ENCODE data around the gene SF3A1.

Gene SF3A1

DNA sequence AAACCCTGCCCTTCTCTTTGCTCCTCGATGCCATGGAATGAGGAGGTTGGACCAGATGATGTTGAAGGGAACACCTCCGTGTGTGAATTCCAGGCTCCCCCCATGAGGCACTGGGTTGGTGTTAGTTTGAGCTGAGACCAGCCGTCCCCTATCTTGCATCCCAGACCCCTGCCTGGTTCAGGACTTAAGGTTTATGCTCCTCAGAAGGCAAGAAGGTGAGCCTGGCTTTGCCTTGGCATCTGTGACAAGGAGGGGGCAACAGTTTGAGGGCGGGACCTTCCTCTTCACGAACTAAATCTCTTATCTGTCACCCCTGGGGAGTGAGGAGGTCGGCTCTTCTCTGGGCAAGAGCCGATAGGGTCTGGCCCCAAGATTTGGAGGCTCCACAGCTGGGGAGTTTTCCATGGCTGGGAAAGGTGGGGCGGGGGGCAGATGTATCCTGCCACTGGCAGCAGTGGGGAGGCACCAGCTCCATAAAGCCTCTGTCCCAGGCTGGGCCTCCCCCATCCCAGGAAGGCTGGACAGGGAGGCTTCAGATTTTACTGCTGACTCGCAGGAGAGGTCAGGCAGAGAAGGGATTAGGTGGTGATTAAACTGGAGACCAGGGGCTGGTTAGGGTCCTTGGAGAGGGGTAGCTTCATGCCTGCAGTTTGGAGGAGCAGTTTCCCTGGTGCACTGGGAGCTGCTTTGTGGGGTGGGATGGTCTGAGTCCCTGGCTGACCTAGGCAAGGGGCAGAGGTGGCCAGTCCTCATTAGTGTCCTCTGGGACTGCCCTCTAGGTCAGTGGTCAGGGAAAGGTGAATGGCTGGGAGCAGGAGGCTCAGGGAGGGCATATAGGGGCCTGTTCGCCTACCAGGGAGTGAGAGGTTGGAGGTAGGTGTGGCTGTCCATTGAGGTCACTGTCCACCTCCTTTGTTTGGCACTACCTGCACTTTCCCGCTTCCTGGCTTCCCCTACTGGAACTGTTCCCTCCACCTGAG is 41.3 kb upstream of the SF3A1 start:
- DNase-seq (ENCODE audit: insufficient read length) (no peak), FAIRE-seq (peak; percentile 30)
- TF ChIP-seq TAF1 (IDR thresholded peaks at IDR 0.05; ENCODE audit: borderline replicate concordance, low read depth, low read length): no peak
- TF ChIP-seq POLR2AphosphoS5 (IDR thresholded peaks at IDR 0.05; ENCODE audit: low read depth, low read length): no peak
- TF ChIP-seq POLR2A (IDR thresholded peaks at IDR 0.05; ENCODE audit: low read depth, low read length): no peak

DNA sequence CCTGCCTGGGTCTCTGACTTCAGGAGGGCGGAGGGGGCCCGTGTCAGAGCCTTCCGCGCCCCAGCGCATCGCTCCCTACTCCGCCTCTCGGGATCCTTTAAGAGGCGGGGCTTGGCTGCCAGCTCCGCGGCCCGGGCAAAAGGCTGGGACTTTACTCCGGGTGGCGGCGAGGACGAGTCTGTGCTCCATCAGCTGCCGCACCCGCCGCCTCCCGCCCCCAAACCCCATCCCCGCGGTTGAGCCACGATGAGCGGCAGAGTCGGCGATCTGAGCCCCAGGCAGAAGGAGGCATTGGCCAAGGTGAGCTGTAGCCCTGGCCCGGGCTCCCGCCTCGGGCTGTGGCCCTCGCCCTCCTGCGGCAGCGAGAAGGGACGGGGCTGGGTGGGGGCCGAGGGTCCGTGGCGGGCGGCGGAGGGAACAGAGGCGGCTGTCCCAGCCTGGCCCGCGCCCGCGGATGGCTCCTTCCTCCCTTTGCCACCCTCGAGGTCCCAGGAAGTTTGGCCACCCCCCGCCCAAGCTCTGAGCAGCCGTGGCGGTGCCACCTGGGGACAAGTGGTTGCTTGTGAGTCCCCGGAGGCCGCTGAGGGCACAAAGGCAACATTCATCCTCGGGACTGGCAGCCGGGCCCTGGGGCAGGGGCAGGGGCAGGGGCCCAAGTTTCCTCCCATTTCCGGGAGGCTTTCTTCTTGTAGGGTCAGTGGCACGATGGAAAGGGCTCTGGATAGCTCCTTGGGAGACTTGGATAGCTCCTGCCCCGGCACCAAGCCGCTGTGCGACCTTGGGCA is 40.4 kb upstream of the SF3A1 start, which contains the start of gene SEC14L2:
Gene SEC14L2 (plus strand): TSS at position 148 of the 785 bp plus-strand sequence. CDS start 99 bp downstream, at position 247.
- no peak for DNase-seq (ENCODE audit: insufficient read length)
- TF ChIP-seq POLR2A (IDR thresholded peaks at IDR 0.05; ENCODE audit: low read depth, low read length) (no peak), TAF1 (IDR thresholded peaks at IDR 0.05; ENCODE audit: borderline replicate concordance, low read depth, low read length) (no peak), POLR2AphosphoS5 (IDR thresholded peaks at IDR 0.05; ENCODE audit: low read depth, low read length) (no peak)
- peak; percentile 50 for FAIRE-seq

DNA sequence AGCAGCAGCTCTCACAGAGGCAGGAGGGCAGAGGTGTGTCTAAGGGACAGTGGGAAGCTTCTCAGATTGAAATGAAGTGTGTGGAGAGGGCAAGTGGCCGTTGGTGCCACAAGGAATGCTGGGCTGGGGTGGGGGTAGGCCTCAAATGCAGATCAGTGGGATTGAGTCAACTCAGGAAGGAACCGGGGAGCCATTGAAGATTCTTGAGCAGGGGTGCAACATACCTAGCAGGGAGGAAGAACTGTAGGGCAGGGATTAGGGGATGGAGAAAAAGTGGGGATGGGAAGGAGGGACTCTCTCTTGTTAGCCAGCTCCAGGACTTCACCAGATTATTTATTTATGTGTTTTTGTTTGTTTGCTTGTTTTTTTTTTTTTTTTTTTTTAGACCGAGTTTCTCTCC is 37.2 kb upstream of the SF3A1 start:
- TF ChIP-seq POLR2A (IDR thresholded peaks at IDR 0.05; ENCODE audit: low read depth, low read length) (no peak), POLR2AphosphoS5 (IDR thresholded peaks at IDR 0.05; ENCODE audit: low read depth, low read length) (no peak), TAF1 (IDR thresholded peaks at IDR 0.05; ENCODE audit: borderline replicate concordance, low read depth, low read length) (no peak)
- FAIRE-seq: no peak
- no peak for DNase-seq (ENCODE audit: insufficient read length)

DNA sequence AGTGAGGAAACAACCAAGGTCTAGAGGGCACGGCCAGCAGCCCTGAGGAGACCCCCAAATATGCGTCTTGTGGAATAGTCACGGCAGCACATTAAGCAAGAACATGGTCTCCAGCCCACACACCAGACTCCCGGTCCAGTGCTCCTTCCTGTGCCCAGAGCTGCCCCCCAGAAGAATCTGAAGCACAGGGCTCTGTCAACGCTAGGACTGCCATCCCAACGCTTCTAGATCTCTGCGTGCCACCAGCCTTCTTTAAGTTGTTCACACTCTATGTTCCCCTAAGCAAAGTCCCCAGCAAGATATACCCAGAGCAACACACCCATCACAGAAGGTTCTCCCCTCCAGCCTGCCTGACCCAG is 36.6 kb upstream of the SF3A1 start:
- no peak for DNase-seq (ENCODE audit: insufficient read length)
- TF ChIP-seq POLR2AphosphoS5 (IDR thresholded peaks at IDR 0.05; ENCODE audit: low read depth, low read length) (no peak), POLR2A (IDR thresholded peaks at IDR 0.05; ENCODE audit: low read depth, low read length) (no peak), TAF1 (IDR thresholded peaks at IDR 0.05; ENCODE audit: borderline replicate concordance, low read depth, low read length) (no peak)
- no peak for FAIRE-seq

DNA sequence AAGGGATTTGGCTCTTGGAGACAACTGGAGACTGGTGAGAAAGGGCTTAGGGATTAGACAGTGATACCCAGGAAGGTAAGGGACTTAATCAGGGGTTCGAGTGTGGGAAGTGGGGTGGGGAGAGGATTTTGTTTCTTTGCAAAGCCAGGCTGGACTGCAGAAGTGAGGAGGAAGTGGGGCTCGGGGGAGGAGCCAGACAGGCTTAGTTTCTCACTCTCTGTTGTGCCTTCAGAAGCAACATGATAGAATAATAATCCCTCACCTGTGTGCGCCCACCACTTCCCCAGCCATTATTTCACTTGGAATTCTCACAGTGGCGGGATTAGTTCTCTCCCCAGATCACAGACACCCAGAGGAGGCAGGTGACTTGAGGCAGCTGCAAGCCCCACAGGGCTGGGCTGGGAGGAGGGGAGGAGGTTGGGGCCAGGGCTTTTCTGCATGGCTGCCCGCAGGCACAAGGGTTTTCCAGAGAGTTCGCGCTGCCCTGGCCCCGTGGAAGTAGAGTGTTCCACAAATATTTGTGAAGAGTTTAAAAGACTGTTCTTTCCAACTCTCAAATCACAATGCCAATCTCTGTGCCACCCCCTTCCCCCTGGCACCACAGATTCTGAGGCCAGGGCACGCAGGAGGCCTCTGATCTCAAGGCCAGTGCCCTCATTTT is 36.1 kb upstream of the SF3A1 start:
- DNase-seq (ENCODE audit: insufficient read length) (no peak), FAIRE-seq (peak; percentile 85)
- no peak for TF ChIP-seq POLR2A (IDR thresholded peaks at IDR 0.05; ENCODE audit: low read depth, low read length)
- no peak for TF ChIP-seq POLR2AphosphoS5 (IDR thresholded peaks at IDR 0.05; ENCODE audit: low read depth, low read length)
- no peak for TF ChIP-seq TAF1 (IDR thresholded peaks at IDR 0.05; ENCODE audit: borderline replicate concordance, low read depth, low read length)

DNA sequence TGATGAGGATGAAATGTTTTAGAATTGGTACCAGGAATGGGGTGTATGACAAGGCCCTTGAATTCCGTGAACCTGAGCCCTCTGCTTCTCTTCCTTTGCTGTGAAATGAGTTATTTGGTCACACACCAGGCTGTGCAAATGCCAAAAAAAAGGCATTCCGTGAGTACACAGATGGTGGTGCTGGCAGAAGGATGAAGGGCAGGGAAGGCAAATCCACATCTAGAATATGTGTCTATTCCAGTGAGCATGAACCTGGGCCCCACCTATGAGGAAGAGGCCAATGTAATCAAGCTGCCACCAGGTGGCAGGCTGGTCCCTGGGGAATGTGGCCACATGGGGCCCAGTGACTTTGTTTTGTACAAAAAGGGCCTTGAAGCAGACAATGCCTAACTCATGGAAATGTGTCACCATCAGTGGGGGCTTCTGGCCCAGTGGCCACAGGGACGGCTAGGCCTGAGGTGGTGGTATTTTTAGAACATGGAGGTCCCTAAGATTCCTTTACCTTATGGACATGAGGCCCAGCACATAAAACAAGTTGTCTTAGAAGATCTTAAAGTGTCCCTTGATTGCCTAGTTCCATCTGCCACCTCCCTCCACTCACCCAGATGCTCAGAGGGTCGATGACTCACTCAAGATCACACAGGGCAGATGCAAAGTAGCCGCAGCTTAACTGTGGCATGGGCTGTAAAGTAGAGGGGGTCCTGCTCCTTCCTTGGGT is 34.4 kb upstream of the SF3A1 start:
- FAIRE-seq (peak; percentile 94), DNase-seq (ENCODE audit: insufficient read length) (peak; percentile 71)

DNA sequence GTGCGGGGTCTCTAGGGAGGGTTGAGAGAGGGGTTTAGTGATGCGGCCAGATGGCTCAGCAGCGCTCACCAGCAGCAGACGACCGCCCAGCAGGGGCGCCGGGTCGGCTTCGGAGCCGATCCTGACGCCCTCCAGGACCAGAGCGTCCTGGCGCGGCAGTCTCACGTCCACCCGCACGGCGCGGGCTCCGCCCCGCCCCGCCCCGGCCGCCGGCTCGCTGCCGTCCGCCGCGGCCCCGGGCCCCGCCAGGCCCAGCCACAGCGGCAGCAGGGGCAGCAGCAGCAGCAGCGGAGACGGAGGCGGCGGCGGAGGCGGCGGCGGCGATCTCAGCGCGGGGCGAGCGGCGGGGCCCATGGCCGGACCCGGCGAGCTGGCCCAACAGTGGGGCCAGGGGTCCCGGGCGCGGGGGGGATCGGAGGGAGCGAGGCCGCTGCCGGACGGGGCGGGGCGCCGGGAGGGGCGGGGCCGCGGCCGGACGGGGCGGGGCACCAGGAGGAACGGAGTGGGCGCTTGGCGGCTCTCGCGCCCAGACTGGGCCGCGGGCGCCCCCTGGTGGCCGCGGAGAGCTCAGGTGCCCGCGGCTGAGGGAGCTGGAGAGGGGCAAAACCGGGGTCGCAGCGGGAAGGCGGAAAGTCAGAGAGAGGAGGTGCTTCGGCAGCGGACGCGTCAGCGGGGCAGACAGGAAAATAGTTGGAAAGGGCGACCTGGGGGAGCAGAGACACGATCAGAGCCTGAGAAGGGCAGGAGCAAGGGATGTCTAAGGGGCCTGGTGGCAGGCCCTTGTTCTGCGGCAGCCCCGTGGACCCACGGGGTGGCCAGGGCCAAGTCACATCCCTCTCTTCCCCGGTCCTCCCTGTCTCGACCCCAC is 30.5 kb upstream of the SF3A1 start, which contains the start of gene RNF215:
Gene RNF215 (minus strand): TSS at position 452 of the 868 bp plus-strand sequence. CDS start 98 bp downstream, at position 354.
- FAIRE-seq: peak; percentile 89
- peak; percentile 93 for DNase-seq (ENCODE audit: insufficient read length)
- TF ChIP-seq TAF1 (IDR thresholded peaks at IDR 0.05; ENCODE audit: borderline replicate concordance, low read depth, low read length) (no peak), POLR2AphosphoS5 (IDR thresholded peaks at IDR 0.05; ENCODE audit: low read depth, low read length) (no peak), POLR2A (IDR thresholded peaks at IDR 0.05; ENCODE audit: low read depth, low read length) (no peak)

More for the DNA sequence above, 34.4 kb upstream of the SF3A1 start:
- TF ChIP-seq POLR2A (IDR thresholded peaks at IDR 0.05; ENCODE audit: low read depth, low read length): no peak
- no peak for TF ChIP-seq POLR2AphosphoS5 (IDR thresholded peaks at IDR 0.05; ENCODE audit: low read depth, low read length)
- no peak for TF ChIP-seq TAF1 (IDR thresholded peaks at IDR 0.05; ENCODE audit: borderline replicate concordance, low read depth, low read length)

DNA sequence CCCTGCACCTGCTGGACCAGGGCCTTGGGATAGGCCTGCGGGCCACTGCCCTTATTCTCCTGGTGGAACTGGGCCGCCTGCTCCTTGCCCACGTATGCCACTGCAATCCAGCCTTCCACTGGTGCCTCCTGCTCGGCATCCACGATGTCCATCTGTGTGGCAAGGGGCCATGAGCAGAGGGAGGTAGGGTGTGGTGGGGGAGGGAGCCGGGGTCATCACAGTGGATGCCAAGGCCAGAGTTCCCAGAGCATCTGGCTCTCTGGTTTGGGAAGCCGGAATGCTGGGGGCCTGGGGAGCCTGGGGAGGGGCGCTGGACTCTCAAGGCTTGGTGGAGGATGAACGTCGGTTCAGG is 29.9 kb upstream of the SF3A1 start:
- FAIRE-seq: no peak
- TF ChIP-seq TAF1 (IDR thresholded peaks at IDR 0.05; ENCODE audit: borderline replicate concordance, low read depth, low read length): no peak
- no peak for TF ChIP-seq POLR2AphosphoS5 (IDR thresholded peaks at IDR 0.05; ENCODE audit: low read depth, low read length)
- TF ChIP-seq POLR2A (IDR thresholded peaks at IDR 0.05; ENCODE audit: low read depth, low read length): no peak
- DNase-seq (ENCODE audit: insufficient read length): no peak

DNA sequence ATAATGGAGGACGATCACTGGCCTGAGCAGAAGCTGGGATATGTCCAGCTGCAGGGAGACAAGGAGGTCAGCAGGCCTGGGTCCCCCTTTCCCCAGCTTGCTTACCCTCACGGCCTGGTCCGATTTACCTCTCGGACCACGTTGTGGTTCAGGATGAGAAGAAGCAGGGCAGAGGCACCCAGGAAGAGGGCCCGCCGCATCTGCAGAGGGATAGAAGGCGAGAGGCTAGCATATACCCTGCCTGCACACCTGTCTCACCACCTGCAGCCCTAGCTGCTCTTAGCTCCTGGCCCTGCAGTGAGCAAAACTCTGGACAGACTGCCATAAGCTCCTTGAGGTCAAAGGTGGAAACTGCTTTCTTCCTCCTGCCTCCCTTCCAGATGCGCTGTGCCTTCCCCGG is 29.2 kb upstream of the SF3A1 start:
- DNase-seq (ENCODE audit: insufficient read length) (no peak), FAIRE-seq (no peak)
- TF ChIP-seq POLR2A (IDR thresholded peaks at IDR 0.05; ENCODE audit: low read depth, low read length): no peak
- TF ChIP-seq TAF1 (IDR thresholded peaks at IDR 0.05; ENCODE audit: borderline replicate concordance, low read depth, low read length): no peak
- no peak for TF ChIP-seq POLR2AphosphoS5 (IDR thresholded peaks at IDR 0.05; ENCODE audit: low read depth, low read length)

DNA sequence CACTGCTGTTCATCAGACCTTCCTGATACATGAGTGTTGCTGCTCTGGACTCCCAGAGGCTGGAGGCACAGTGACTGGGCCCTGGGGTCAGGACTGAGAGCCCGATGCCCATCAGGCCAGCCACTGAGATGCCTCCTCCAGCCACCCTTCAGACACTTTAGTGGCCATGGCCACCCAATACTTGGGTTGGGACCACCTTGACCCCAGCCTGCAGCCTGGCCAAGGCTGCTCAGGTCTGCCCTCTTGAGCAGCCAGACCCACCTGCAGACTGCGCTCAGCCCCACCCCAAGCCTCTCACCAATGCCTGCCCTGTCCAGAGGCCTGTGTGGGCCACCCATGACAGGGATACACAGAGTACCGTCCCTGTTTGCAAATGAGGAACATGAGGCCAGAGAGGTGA is 26.4 kb upstream of the SF3A1 start:
- no peak for TF ChIP-seq TAF1 (IDR thresholded peaks at IDR 0.05; ENCODE audit: borderline replicate concordance, low read depth, low read length)
- TF ChIP-seq POLR2A (IDR thresholded peaks at IDR 0.05; ENCODE audit: low read depth, low read length): no peak
- TF ChIP-seq POLR2AphosphoS5 (IDR thresholded peaks at IDR 0.05; ENCODE audit: low read depth, low read length): no peak
- FAIRE-seq: no peak
- no peak for DNase-seq (ENCODE audit: insufficient read length)

Measured in GM12892 (cell line).